Stimulated activated naive CD8-positive, alpha-beta T cell treated with anti-CD3 and anti-CD28 coated beads, Interleukin-15, Interleukin-2, amounts not matched to agents 100 ng/mL and 50 ng/mL, for 24 hours (primary cell): Measurements from ENCODE around the gene ARHGAP44.
A peak's percentile ranks its signal among the peaks of the same experiment; 100 is the strongest.

Experiments
- H3K27ac Mint-ChIP-seq: one replicate; pipeline ENCODE4 v1.8.0; 2021; ENCODE audit warnings: mild to moderate bottlenecking, mixed read lengths
- H3K27me3 Mint-ChIP-seq: one replicate; pipeline ENCODE4 v1.8.0; 2021; ENCODE audit warnings: mixed read lengths
- H3K36me3 Mint-ChIP-seq: one replicate; pipeline ENCODE4 v1.8.0; 2021; ENCODE audit warnings: low read depth, mixed read lengths
- H3K4me1 Mint-ChIP-seq: one replicate; pipeline ENCODE4 v1.8.0; 2021; ENCODE audit warnings: low read depth, mixed read lengths
- H3K4me3 Mint-ChIP-seq: one replicate; pipeline ENCODE4 v1.8.0; 2021; ENCODE audit warnings: mild to moderate bottlenecking, mixed read lengths
- H3K9me3 Mint-ChIP-seq: one replicate; pipeline ENCODE4 v1.8.0; 2021; ENCODE audit warnings: mixed read lengths

Gene ARHGAP44

GRCh38 chr17:12789481-12790248 is at the start of gene ARHGAP44:
TSS of gene ARHGAP44 (plus strand) at chr17:12789498. CDS start at chr17:12789839, 341 bp downstream.
- no peaks in the 10 kb centered on the region for H3K9me3 Mint-ChIP-seq
- no peak within 1 kb of the TSS for H3K27ac Mint-ChIP-seq
- peaks cover 11% of the 10 kb centered on the region for H3K4me1 Mint-ChIP-seq
- H3K27me3 Mint-ChIP-seq = peaks cover 47% of the 10 kb centered on the region
- no peaks in the 10 kb centered on the region for H3K36me3 Mint-ChIP-seq
- H3K4me3 Mint-ChIP-seq = peak within 1 kb of the TSS; percentile 64

- Mint-ChIP-seq H3K4me1 (no peaks in the 10 kb centered on the region), H3K9me3 (no peaks in the 10 kb centered on the region), H3K4me3 (no peak overlapping the region)
Measured at GRCh38 chr17:12739500-12739899, 49.8 kb upstream of the ARHGAP44 start.

GRCh38 chr17:12743046-12743445 is 46.3 kb upstream of the ARHGAP44 start:
- Mint-ChIP-seq H3K4me1 (no peaks in the 10 kb centered on the region), H3K27ac (no peak overlapping the region), H3K9me3 (no peaks in the 10 kb centered on the region), H3K27me3 (peaks cover 10% of the 10 kb centered on the region), H3K4me3 (no peak overlapping the region), H3K36me3 (no peaks in the 10 kb centered on the region)

More at GRCh38 chr17:12739500-12739899, 49.8 kb upstream of the ARHGAP44 start:
- Mint-ChIP-seq H3K27me3 (peaks cover 4% of the 10 kb centered on the region), H3K27ac (no peak overlapping the region), H3K36me3 (no peaks in the 10 kb centered on the region)

- Mint-ChIP-seq H3K36me3 (no peaks in the 10 kb centered on the region), H3K27me3 (peaks cover 10% of the 10 kb centered on the region), H3K27ac (no peak overlapping the region)
Measured at GRCh38 chr17:12744298-12744697, 45.0 kb upstream of the ARHGAP44 start.

GRCh38 chr17:12744786-12745185 is 44.5 kb upstream of the ARHGAP44 start:
- Mint-ChIP-seq H3K9me3 (no peaks in the 10 kb centered on the region), H3K27ac (no peak overlapping the region), H3K4me3 (no peak overlapping the region), H3K36me3 (no peaks in the 10 kb centered on the region), H3K4me1 (no peaks in the 10 kb centered on the region), H3K27me3 (peaks cover 10% of the 10 kb centered on the region)

More at GRCh38 chr17:12744298-12744697, 45.0 kb upstream of the ARHGAP44 start:
- Mint-ChIP-seq H3K9me3 (no peaks in the 10 kb centered on the region), H3K4me3 (no peak overlapping the region), H3K4me1 (no peaks in the 10 kb centered on the region)

GRCh38 chr17:12745486-12745885 is 43.8 kb upstream of the ARHGAP44 start:
- no peak overlapping the region for H3K4me3 Mint-ChIP-seq
- H3K36me3 Mint-ChIP-seq = no peaks in the 10 kb centered on the region
- H3K27me3 Mint-ChIP-seq = peaks cover 10% of the 10 kb centered on the region
- H3K9me3 Mint-ChIP-seq = no peaks in the 10 kb centered on the region
- no peak overlapping the region for H3K27ac Mint-ChIP-seq
- no peaks in the 10 kb centered on the region for H3K4me1 Mint-ChIP-seq

- Mint-ChIP-seq H3K36me3 (no peaks in the 10 kb centered on the region), H3K27me3 (no peaks in the 10 kb centered on the region), H3K4me3 (no peak overlapping the region), H3K9me3 (peaks cover 4% of the 10 kb centered on the region), H3K4me1 (no peaks in the 10 kb centered on the region), H3K27ac (no peak overlapping the region)
Measured at GRCh38 chr17:12756786-12757185, 32.5 kb upstream of the ARHGAP44 start.

GRCh38 chr17:12759090-12759489 is 30.2 kb upstream of the ARHGAP44 start:
- Mint-ChIP-seq H3K4me1 (no peaks in the 10 kb centered on the region), H3K27me3 (no peaks in the 10 kb centered on the region), H3K9me3 (peaks cover 10% of the 10 kb centered on the region), H3K36me3 (no peaks in the 10 kb centered on the region), H3K4me3 (no peak overlapping the region), H3K27ac (no peak overlapping the region)

GRCh38 chr17:12765548-12765947 is 23.8 kb upstream of the ARHGAP44 start:
- Mint-ChIP-seq H3K9me3 (peaks cover 15% of the 10 kb centered on the region), H3K36me3 (no peaks in the 10 kb centered on the region), H3K4me3 (no peak overlapping the region), H3K4me1 (no peaks in the 10 kb centered on the region), H3K27me3 (peaks cover 3% of the 10 kb centered on the region), H3K27ac (no peak overlapping the region)

GRCh38 chr17:12768255-12768654 is 21.0 kb upstream of the ARHGAP44 start:
- Mint-ChIP-seq H3K9me3 (peaks cover 5% of the 10 kb centered on the region), H3K27ac (no peak overlapping the region), H3K4me1 (no peaks in the 10 kb centered on the region), H3K4me3 (no peak overlapping the region), H3K36me3 (no peaks in the 10 kb centered on the region), H3K27me3 (peaks cover 3% of the 10 kb centered on the region)

GRCh38 chr17:12769981-12770380 is 19.3 kb upstream of the ARHGAP44 start:
- Mint-ChIP-seq H3K36me3 (no peaks in the 10 kb centered on the region), H3K4me1 (no peaks in the 10 kb centered on the region), H3K9me3 (peaks cover 5% of the 10 kb centered on the region), H3K27ac (no peak overlapping the region), H3K4me3 (no peak overlapping the region), H3K27me3 (peaks cover under 1% of the 10 kb centered on the region)

- no peak overlapping the region for H3K4me3 Mint-ChIP-seq
- no peaks in the 10 kb centered on the region for H3K36me3 Mint-ChIP-seq
- peaks cover 5% of the 10 kb centered on the region for H3K9me3 Mint-ChIP-seq
- H3K27me3 Mint-ChIP-seq = no peaks in the 10 kb centered on the region
- no peak overlapping the region for H3K27ac Mint-ChIP-seq
- H3K4me1 Mint-ChIP-seq = no peaks in the 10 kb centered on the region
Measured at GRCh38 chr17:12773153-12773552, 16.1 kb upstream of the ARHGAP44 start.

- Mint-ChIP-seq H3K36me3 (no peaks in the 10 kb centered on the region), H3K27me3 (peaks cover 47% of the 10 kb centered on the region)
Measured at GRCh38 chr17:12789075-12789480, 220 bp upstream of the ARHGAP44 start.

GRCh38 chr17:12790249-12791106 is 1.2 kb downstream of the ARHGAP44 start:
- Mint-ChIP-seq H3K9me3 (no peaks in the 10 kb centered on the region), H3K36me3 (no peaks in the 10 kb centered on the region), H3K27ac (no peak overlapping the region), H3K4me3 (peak overlapping the region; percentile 64), H3K27me3 (peaks cover 47% of the 10 kb centered on the region), H3K4me1 (peaks cover 11% of the 10 kb centered on the region)

More at GRCh38 chr17:12789075-12789480, 220 bp upstream of the ARHGAP44 start:
- peak overlapping the region; percentile 58 for H3K4me3 Mint-ChIP-seq
- H3K27ac Mint-ChIP-seq = no peak overlapping the region
- peaks cover 11% of the 10 kb centered on the region for H3K4me1 Mint-ChIP-seq
- H3K9me3 Mint-ChIP-seq = no peaks in the 10 kb centered on the region

GRCh38 chr17:12794919-12795532 is 5.7 kb downstream of the ARHGAP44 start:
- Mint-ChIP-seq H3K36me3 (no peaks in the 10 kb centered on the region), H3K27ac (no peak overlapping the region), H3K4me1 (peaks cover 4% of the 10 kb centered on the region), H3K9me3 (peaks cover 8% of the 10 kb centered on the region), H3K27me3 (peaks cover 26% of the 10 kb centered on the region), H3K4me3 (no peak overlapping the region)
